ENCODE measurements around the gene CRIP2.
A peak's percentile ranks its signal among the peaks of the same experiment; 100 is the strongest.

CRIP2 gene

DNA sequence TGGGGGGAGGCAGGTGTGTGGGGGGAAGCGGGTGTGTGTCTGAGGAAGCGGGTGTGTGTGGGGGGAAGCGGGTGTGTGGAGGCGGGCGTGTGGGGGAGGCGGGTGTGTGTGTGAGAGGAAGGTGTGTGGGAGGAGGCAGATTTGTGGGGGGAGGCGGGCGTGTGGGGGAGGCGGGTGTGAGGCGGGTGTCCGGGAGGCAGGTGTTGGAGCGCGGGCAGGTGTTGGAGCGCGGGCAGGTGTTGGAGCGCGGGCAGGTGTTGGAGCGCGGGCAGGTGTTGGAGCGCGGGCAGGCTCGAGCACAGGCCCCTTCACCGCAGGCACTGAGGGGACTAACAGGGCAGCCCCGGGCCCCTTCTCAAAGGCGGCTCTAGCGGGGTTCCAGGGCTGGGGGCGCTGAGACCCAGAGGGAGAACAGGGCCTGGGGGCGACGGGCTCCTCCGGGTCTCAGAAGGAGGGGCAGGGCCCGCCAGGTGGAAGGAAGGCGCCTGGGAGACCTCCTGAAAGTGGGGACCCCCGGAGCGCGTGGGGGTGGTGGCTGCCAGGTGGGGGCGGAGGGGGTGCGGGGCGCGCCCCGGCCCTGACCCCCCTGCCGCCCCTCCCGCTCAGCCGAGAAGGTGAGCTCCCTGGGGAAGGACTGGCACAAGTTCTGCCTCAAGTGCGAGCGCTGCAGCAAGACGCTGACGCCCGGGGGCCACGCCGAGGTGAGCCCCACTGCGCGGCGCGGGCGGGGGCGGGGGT is 3.2 kb downstream of the CRIP2 start:
- DNase-seq: no peak

DNA sequence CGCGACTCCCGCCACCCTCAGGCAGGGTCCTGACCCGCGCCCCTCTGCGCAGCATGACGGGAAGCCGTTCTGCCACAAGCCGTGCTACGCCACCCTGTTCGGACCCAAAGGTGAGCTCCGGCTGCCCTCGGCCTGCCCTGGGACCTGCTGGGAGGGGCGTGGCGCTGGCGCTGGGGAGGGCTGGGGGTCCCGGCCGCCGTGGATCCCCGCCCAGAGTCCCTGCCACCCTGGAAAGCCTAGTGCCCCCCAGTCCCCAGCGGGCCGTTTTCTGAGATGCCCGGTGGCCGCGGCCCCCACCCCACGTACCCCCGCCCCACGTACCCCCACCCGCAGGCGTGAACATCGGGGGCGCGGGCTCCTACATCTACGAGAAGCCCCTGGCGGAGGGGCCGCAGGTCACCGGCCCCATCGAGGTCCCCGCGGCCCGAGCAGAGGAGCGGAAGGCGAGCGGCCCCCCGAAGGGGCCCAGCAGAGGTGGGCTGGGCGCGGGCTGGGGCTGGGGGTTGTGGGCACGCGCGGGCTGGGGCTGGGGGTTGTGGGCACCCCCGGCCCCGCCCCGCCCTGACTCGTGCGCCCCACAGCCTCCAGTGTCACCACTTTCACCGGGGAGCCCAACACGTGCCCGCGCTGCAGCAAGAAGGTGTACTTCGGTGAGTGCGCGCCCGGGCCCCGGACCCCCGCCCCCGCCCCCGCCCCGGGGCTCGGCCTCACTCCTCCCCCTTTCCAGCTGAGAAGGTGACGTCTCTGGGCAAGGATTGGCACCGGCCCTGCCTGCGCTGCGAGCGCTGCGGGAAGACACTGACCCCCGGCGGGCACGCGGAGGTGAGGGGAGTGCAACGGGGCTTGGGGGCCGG is 4.0 kb downstream of the CRIP2 start:
- no peak for DNase-seq

DNA sequence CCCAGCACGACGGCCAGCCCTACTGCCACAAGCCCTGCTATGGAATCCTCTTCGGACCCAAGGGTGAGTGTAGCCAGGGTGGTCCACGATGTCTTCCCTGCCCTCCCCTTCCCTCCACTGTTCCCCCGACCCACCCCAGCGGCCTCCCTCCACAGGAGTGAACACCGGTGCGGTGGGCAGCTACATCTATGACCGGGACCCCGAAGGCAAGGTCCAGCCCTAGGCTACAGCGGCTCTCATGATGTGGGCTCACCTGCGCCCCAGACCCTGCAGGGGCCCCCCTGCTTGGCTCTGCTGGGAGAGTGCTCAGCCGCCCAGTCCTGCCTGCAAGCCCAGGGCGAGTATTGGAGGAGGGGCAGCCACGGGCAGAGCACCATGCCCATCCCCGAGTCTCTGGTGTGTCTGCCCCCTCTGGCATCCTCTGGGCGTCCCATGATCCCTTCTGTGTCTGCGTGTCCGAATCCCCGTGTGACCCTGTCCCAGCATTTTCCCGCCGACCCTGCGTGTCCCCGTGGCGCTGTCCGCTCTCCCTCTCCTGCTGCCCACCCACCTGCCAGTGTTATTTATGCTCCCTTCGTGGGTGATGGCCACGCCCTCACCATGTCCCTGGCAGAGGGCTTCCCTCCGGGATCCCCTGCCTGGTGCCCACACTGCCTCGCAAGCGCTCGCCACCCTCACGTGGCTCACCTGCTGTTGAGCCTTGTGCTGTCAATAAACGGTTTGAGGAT is 5.0 kb downstream of the CRIP2 start:
- no peak for DNase-seq

DNA sequence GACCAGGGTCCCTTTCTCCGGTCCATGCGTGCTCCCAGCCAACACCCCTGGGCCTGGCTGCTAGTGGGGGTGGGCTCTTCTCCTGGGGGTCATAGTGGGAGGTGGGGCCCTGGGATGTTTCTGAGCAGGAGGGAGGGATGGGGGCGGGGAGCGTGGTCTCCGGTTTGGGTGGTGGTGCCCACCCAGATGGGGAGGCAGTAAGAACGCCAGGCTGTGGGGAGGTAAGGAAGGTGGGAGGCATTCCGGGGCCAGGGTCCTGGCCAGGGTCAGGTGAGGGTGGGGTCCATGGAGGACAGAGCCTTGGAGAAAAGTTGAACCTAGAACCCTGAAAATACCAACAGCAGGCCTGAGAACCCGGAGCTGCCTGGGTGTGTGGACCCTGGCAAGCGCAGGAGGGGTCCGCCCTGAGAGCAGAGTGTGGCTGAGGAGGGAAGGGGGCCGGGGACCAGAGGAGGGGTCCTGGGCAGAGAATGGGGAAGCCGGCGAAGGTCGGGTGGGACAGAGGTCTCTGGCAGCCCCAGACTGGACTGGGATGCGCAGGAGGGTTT is 5.7 kb downstream of the CRIP2 start:
- DNase-seq: no peak

DNA sequence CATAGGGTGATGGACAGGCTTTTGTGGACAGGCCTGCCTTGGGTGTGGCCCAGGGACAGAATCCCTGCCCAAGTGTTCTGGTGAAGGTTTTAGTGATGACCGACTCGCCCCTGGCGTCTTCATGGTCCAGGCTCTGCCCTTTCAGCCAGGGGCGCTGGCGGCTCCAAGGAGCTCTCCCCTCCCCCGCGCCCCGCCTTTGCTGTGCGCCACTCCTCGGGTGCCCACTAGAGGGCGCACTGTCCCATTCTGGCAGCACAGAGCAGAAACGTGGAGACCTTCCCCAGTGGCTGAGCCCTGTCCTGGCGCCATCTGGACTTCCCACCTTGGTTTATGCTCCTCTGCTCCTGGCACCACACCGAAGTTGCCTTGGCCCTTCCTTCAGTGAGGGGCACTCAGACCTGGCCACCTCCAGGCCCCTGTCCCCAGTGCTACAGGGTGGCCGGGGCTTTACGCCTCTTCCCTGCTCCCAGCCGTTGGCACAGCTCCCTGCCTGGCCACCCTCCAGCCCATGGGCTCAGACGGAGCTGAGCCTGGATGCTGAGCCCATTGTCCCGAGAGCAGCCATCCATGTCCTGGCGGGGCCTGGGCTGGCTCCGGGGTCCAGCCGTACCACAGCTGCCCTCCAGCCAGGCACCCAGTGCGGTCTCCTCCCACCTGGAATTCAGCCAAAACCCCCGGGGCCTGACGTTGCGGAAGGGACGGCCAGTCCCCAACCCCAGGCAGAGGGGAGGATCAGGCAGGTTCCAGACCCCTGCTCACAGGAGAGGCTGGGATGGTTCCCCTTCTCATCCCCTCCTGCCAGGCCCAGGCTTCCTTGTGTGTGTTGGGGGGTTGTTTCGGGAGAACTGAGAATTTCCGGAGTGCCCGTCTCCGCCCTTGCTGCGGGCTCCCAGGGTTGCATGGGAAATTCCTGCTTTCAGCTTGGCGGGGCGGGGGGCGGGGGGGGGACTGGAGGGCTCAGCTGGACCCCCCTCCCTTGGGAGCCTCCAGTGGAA is 6.5 kb downstream of the CRIP2 start:
- DNase-seq: peak; percentile 83

DNA sequence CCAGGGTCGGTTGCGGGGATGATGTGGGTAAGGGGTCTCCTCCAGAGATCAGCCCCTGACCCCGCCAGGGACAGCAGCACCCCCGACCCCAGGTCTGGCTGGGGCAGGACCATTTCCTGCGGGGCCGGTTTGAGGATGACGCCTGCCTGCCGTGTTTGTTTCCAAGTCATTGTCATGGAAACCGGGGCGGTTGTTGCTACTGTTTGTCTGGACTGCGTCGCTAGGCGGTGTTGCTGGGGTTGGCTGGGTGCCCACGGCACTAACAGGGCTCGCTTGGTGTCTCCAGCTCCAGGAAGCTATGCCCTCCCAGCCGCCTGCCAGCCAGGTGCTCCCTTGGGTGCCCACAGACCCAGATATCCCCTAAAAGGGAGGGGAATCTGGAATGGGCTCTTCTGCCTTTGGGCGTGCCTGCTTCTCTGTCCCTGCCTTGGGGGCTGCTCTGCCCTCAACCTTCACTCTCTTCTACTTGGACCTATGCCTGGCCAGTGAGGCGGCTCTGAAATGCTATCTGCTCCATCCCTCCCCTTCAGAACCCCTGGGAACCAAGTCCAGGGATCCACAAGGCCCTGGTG is 7.4 kb downstream of the CRIP2 start:
- DNase-seq: peak; percentile 96

DNA sequence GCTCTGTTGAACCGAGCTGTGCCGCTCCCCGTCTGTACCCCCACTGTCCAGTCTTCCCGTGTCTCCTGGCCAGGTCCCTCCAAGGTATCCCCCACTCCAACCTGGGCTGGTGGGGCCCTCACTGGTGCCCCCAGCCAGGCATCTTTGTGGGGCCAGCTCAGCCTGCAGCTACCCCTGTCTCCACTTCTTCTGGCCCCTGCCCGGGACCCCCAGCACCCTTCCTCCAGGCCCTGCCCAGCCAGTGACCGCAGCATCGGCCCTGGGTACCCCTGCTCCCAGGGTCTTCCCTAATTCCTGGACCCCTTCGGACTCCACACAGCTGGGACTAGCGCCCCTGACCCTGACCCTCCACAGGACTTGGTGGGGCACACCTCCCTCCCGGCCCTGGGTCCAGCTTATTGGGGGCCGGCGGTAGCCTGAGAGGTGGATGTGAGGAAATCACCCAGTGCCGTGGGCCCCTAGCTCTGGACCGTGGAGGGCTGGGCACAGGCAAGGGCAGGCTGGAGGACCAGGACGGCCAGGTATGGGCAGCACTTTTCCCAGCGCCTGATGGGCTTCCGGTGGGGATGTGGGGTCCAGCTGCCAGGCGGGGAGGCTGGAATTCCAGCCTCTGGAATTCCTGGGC is 8.0 kb downstream of the CRIP2 start:
- DNase-seq: no peak

DNA sequence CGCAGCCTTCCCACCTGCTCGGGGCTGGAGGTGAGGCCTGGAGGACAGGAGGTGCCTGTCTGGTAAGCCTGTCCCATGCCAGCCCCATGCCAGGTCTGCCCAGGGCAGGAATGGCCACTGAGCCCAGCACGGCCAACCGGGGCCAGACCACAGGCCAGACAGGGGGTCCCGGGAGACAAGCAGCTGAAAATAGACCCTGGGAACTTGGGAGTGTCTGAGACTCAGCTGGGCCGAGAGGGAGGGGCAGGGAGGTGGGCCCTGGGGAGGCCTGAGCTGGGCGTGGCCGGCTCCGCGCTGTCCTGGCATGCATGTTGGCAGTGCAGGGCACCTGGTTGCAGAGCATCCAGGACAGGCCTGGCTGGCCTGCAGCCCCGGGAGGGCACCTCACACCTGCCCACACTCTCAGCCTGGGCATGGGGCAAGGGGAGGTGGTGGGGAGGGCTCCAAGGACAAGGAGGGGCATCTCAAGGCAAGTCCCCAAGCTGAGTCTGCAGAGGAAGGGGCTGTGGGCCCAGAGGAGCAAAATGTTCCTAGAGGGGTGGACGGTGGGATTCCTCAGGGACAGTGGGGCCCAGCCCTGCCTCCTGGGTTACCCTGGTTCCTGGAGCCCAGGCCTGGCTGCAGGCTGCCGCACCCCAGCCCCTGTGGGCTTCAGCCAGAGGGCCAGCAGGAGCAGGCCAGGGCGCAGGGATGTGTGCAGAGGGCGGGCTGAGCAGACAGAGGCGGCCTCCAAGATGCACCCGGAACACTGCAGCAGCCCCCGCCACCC is 8.9 kb downstream of the CRIP2 start:
- no peak for DNase-seq

DNA sequence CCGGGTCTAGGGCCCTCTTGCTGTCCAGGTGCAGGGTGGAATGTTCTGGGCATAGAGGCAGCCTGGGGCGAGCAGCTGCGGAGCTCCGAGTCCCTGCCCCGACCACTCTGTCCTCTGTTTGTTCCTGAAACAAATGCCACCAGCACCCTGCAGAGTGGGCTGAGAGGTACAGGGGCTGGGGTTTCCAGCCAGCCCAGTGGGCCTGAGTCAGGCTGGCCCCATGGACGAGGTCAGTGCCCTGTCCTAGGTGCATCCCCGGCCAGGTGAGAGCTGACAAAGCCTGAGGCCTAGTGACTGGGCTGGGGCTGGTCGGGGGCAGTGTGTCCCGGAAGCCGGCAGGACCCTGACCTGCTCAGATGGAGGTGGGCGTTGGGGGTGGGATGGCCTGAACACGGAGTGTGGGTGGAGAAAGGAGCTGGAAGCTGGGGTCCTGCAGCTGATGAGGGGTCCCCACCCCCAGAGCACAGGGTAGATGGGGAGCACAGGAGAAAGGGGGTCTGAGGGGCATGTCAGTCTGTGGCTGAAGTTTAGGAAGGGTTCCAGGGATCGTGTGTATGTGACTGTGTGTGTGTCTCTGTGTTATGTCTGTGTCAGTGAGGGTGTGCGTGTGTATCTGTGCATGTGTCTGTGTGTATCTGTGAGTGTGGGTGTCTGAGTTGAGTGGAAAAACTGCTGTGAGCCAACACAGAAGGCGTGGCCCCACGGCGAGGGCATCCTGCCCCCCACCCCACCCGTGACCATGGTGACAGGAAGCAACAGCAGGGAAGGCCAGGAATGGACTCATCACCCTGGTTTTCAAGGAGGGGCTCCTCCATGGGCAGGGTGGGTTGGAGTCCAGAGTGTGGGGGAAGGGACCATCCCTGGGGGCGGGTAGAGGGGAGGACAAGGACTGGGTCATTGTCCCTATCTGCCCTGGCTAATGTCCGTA is 9.7 kb downstream of the CRIP2 start:
- DNase-seq: no peak

DNA sequence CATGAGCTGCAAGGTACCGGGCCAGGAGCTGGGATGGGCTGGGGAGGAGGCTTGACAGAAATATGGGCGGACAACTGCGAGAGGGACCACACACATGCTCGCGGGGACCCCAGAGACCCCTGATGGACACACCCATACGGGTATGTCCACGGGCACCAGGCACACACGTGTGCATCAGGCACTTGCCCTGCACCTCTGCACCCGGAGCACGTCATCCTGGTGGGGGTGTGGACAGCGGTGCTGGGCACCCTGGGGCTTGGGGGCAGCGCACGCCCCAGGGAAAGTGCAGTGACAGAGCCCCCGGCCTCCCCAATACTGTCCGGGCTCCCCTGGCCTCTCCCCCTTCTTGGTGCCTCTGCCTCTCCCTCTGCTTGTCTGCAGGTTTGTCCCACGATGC is 10.4 kb downstream of the CRIP2 start:
- no peak for DNase-seq

DNA sequence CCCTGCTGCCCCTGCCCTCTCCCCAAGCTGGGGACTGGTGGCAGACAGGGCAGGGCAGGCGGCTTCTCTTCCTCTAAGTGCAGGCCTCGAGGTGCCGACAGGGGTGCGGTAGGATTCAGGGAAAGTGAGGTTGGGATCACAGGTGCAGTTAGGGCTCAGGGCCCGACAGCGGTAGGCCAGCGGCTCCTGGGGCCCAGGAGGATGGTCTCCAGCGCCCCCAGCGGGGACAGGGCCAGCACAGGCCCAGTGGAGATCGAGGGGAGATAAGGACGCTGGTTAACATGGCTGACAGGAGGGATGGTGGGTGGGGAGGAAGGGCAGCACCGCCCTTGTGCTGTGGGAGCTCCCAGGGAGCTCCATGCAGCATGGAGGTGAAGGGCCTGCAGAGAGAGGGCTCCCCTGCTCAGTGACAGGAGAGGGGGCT is 11.1 kb downstream of the CRIP2 start:
- DNase-seq: peak; percentile 24

DNA sequence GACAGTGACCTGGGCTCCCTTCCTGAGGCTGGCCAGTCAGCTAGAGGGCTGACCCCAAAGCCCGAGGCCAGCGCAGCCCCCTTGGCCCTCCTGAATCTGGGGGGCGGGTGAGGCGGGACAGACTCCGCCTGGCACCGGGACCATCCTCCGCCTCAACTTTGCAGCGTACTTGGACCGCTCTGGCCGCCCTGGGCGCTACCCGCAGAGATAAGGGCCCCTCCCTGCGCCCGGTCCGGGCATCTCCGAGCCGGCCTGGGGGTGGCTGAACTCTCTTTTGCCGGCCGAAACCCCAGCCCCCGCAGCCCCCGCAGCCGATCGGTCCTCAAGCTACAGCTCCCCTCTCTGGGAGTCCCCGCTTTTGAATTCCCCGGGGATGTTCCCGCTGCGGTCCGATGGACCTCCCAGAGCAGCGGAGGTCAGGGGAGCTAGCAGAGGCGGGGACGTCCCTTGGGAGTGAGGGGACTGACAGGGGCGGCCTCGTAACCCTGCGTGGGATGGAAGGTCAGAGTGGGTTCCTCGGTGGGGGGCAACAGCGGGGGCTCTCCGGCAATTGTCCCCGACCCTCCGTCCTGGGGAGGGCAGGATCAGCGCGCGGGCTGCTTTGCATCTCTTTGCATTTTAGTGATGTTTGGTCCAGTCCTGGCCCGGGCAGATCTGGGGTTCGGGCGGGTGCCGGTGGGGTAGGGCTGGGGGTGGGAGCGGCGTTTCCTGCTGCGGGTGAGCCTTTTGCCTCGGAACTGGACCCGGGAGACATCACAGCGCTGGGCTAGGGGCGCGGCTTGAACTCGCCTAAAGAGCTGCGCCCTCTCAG is 11.7 kb downstream of the CRIP2 start, which contains the start of gene CRIP1:
Gene CRIP1, plus strand, starts transcription at position 724 of the 811 bp plus-strand sequence. CDS start 374 bp downstream, outside the sequence.
- DNase-seq: no peak

DNA sequence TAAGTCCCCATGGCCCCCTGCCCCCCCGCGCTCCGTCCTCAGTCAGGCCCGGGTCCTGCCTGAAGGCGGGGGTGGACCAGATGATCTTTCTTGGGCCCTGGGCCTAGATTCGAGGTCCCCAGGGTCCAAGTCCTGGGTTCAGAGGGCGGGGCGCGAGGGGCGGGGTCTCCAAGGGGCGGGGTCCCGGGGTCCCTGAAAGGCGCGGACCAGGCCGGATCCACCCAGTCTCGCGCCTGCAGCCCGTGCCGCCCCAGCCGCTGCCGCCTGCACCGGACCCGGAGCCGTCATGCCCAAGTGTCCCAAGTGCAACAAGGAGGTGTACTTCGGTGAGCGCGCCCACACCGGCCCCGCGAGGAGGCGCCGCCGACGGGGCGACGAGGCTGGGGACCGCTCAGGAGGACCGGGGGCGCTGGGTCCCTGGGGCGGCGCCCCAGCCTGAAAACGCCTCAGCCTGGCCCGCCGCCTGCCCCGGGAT is 12.4 kb downstream of the CRIP2 start:
- DNase-seq: no peak

DNA sequence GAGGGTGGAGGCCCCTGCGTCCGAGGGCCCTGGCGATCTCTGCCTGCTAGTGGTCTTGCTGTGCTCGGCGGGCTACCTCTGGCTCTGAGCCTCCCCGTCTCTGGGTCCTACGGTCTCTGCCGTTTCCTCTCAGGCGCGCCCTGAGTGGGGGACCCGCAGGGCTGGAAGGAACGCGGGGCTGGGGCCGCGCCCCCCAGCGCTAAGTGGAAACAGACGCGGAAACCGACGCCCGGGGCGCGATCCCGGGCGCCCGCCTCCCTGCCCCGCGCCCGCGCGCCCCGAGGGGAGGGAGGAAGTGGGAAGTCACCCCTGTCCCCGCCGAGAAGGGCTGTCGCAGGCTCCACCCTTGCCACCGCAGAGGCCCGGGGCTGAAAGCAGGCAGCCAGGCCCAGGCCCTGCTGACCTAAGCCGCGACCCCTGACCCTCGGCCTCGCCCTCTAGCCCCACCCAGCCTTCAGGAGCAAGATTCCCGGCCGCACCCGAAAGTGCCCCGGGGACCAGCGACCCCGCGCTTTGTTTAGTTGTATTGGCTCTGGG is 12.9 kb downstream of the CRIP2 start:
- DNase-seq: no peak

DNA sequence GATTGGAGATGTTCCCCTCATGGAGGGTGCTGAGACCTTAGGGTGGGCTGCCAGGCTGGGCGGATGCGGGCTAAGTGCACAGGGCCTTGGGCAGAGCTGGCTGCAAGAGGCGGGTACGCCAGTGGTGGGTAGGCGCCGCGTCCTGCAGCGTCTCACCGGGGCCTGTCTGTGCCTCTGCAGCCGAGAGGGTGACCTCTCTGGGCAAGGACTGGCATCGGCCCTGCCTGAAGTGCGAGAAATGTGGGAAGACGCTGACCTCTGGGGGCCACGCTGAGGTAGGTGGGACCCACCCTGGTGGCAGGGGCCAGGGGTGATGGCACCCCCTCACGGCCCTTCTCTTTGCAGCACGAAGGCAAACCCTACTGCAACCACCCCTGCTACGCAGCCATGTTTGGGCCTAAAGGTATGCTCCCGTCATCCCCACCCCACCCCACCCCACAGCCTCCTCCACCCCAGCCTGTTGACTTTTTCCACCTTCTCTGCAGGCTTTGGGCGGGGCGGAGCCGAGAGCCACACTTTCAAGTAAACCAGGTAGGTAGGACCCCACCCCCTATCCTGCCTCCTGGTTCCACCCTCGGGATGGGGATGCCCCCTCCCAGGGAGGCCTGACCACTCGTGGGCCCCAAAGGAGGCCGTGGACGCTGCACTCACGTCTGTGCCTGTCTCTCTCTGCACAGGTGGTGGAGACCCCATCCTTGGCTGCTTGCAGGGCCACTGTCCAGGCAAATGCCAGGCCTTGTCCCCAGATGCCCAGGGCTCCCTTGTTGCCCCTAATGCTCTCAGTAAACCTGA is 13.6 kb downstream of the CRIP2 start:
- no peak for DNase-seq

DNA sequence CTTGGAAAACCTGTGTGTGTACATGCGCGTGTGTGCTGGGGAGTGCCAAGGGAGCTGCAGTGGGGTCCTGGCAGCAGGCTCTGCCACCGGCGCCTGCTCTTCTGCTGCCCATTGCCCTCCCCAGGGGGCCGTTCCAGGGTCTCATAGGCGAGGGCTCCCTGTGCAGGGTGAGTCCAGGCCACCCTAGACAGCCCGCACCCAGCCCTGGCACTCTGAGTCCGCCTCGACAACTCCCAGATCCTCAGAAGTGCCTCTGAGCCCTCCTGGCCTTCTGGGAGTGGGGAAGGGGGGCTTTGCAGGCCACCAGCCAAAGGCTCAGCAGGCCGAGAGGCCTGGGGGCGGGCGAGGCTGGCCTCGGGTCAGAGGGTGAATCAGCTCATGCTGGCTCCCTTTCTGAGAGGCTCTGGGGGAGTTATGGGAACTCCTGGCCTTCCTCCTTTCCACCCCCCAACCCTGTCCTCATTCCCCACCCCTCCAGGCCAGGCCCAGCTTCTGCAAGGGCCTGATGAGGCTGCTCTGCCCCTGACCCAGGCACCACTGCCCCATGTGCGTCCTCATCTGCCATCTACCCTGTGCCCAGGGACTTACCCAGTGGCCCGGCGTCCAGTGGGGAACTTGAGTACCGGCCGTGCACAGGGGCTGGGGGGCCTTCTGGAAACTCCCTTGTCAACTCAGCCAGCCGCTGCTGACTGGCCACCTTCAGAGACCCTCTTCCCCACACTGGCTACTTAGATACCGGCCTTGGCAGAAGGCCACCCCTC is 14.3 kb downstream of the CRIP2 start:
- DNase-seq: no peak

All from fibroblast of skin of abdomen (primary cell).